Measurements from ENCODE around the gene DRAM2. TPM values are rescaled to one million over a fixed set of nuclear protein-coding genes. Genes with fewer than 3 reads are reported as not detected.
A peak's percentile ranks its signal among the peaks of the same experiment; 100 is the strongest.

Gene DRAM2
- total and polyA plus RNA-seq, 2 of the 13 experiments (the other 11 are each of a cell fraction or from before 2014, with no cell fraction given) = 33.2 to 123 TPM

- peak; percentile 73; the same call in 1 of the 2 replicates for TF ChIP-seq ZNF446 (CRISPR knock-in tag; IDR thresholded peaks at IDR 0.05)
- no peak for TF ChIP-seq ZNF614 (CRISPR knock-in tag; IDR thresholded peaks at IDR 0.05; ENCODE audit: borderline replicate concordance)
- no peak for TF ChIP-seq ZFP62 (CRISPR knock-in tag; IDR thresholded peaks at IDR 0.05)
- TF ChIP-seq IRF2 (CRISPR knock-in tag; IDR thresholded peaks at IDR 0.05) = no peak
- TF ChIP-seq MED8 (CRISPR knock-in tag; IDR thresholded peaks at IDR 0.05; ENCODE audit: insufficient replicate concordance) = no peak
- TF ChIP-seq REL (CRISPR knock-in tag; conservative IDR thresholded peaks at IDR 0.05) = 0 out of 2 replicates have a peak, but pooled peaks have one; percentile 55
- TF ChIP-seq NR2F6 (IDR thresholded peaks at IDR 0.05) = peak; percentile 46; the same call in 1 of the 2 replicates
- peak; percentile 35; the same call in 1 of the 2 replicates for TF ChIP-seq NR2F6 (CRISPR knock-in tag; IDR thresholded peaks at IDR 0.05)
- TF ChIP-seq ZNF558 (CRISPR knock-in tag; IDR thresholded peaks at IDR 0.05; ENCODE audit: borderline replicate concordance) = 0 out of 2 replicates have a peak, but pooled peaks have one; percentile 35
- TF ChIP-seq HMG20A (CRISPR knock-in tag; IDR thresholded peaks at IDR 0.05; ENCODE audit: borderline replicate concordance) = no peak
- no peak for TF ChIP-seq DRAP1 (CRISPR knock-in tag; IDR thresholded peaks at IDR 0.05)
- no peak for TF ChIP-seq CHCHD3 (CRISPR knock-in tag; IDR thresholded peaks at IDR 0.05)
- TF ChIP-seq MEIS1 (CRISPR knock-in tag; IDR thresholded peaks at IDR 0.05; ENCODE audit: borderline replicate concordance) = no peak
- no peak for TF ChIP-seq NCOA1 (CRISPR knock-in tag; IDR thresholded peaks at IDR 0.05)
- TF ChIP-seq E2F2 (CRISPR knock-in tag; IDR thresholded peaks at IDR 0.05; ENCODE audit: borderline replicate concordance) = no peak; the same call in 1 of the 2 replicates
- 0 out of 2 replicates have a peak, but pooled peaks have one; percentile 16 for TF ChIP-seq CREM (IDR thresholded peaks at IDR 0.05)
- TF ChIP-seq CREM (CRISPR knock-in tag; IDR thresholded peaks at IDR 0.05) = no peak
- TF ChIP-seq PBX2 (CRISPR knock-in tag; IDR thresholded peaks at IDR 0.05) = no peak
- no peak for TF ChIP-seq CREBL2 (CRISPR knock-in tag; IDR thresholded peaks at IDR 0.05; ENCODE audit: borderline replicate concordance)
- TF ChIP-seq SCMH1 (CRISPR knock-in tag; IDR thresholded peaks at IDR 0.05; ENCODE audit: borderline replicate concordance) = no peak
- no peak for TF ChIP-seq ZNF383 (CRISPR knock-in tag; IDR thresholded peaks at IDR 0.05; ENCODE audit: borderline replicate concordance)
- TF ChIP-seq CREB3 (CRISPR knock-in tag; IDR thresholded peaks at IDR 0.05) = no peak
- no peak for TF ChIP-seq KDM6A (CRISPR knock-in tag; IDR thresholded peaks at IDR 0.05; ENCODE audit: low read depth)
- TF ChIP-seq CBX1 (IDR thresholded peaks at IDR 0.05; ENCODE audit: low read depth) = no peak
- no peak for TF ChIP-seq BHLHE40 (IDR thresholded peaks at IDR 0.05; ENCODE audit: low read length)
- TF ChIP-seq HMG20B (CRISPR knock-in tag; conservative IDR thresholded peaks at IDR 0.05) = no peak
- peak; percentile 54 for TF ChIP-seq FOXA3 (CRISPR knock-in tag; IDR thresholded peaks at IDR 0.05)
- TF ChIP-seq ZFP41 (CRISPR knock-in tag; IDR thresholded peaks at IDR 0.05; ENCODE audit: borderline replicate concordance) = no peak
- no peak for TF ChIP-seq TGIF2 (CRISPR knock-in tag; IDR thresholded peaks at IDR 0.05)
- TF ChIP-seq ZKSCAN8 (CRISPR knock-in tag; IDR thresholded peaks at IDR 0.05; ENCODE audit: borderline replicate concordance) = no peak; the same call in 1 of the 2 replicates
- no peak for TF ChIP-seq ZNF3 (CRISPR knock-in tag; IDR thresholded peaks at IDR 0.05)
Observed at GRCh38 chr1:111139324-111139955, 453 bp downstream of the DRAM2 start (continued).
